MCF 10A (cell line): ENCODE results near the gene RNF31. TPM values are rescaled to one million over a fixed set of nuclear protein-coding genes. Genes with fewer than 3 reads are reported as not detected.

ENCODE experiments used
- BruUV-seq: library from RNA; stranded (reverse); fragments of 400-500 nt; replicated peaks from 2 replicates; lab custom pipeline; 2021; lab: Mats Ljungman, UMichigan
- CTCF ChIA-PET: fragments of 300-600 bp; sonication (Branson Sonifier 250); formaldehyde crosslinking; extraction: SDS; loops from one replicate; lab custom pipeline; 2021; ENCODE audit warnings: antibody characterized with exemption, inconsistent platforms; lab: Yijun Ruan, JAX
- POLR2A ChIA-PET: fragments of 300-600, 350-650 bp; sonication (Branson Sonifier 250); formaldehyde crosslinking; extraction: SDS; loops from one replicate; lab custom pipeline; 2020; ENCODE audit warnings: antibody characterized with exemption, inconsistent platforms; lab: Yijun Ruan, JAX
- DNase-seq: peaks from one replicate; pipeline ENCODE4 v3.0.0-alpha.2; 2018; ENCODE audit not compliant: unreplicated experiment
- H3K27ac Mint-ChIP-seq: one replicate; pipeline ENCODE4 v1.8.0; 2022; ENCODE audit warnings: mild to moderate bottlenecking, low read depth, mixed read lengths; ENCODE audit not compliant: unreplicated experiment
- H3K27me3 Mint-ChIP-seq: one replicate; pipeline ENCODE4 v1.8.0; 2022; ENCODE audit warnings: mixed read lengths; ENCODE audit not compliant: insufficient read depth, unreplicated experiment
- H3K36me3 Mint-ChIP-seq: one replicate; pipeline ENCODE4 v1.8.0; 2022; ENCODE audit warnings: mild to moderate bottlenecking, moderate library complexity, mixed read lengths; ENCODE audit not compliant: insufficient read depth, unreplicated experiment
- H3K4me1 Mint-ChIP-seq: one replicate; pipeline ENCODE4 v1.8.0; 2022; ENCODE audit warnings: mixed read lengths; ENCODE audit not compliant: insufficient read depth, unreplicated experiment
- H3K4me3 Mint-ChIP-seq: one replicate; pipeline ENCODE4 v1.8.0; 2022; ENCODE audit warnings: mild to moderate bottlenecking, moderate library complexity, mixed read lengths; ENCODE audit not compliant: unreplicated experiment
- H3K9me3 Mint-ChIP-seq: one replicate; pipeline ENCODE4 v1.8.0; 2022; ENCODE audit warnings: mixed read lengths; ENCODE audit not compliant: unreplicated experiment
- CTCF ChIP-seq: fragments of 200-600 bp; IDR thresholded peaks from one replicate; pipeline ENCODE4 v1.8.0; 2022; ENCODE audit warnings: antibody characterized with exemption, mild to moderate bottlenecking; ENCODE audit not compliant: unreplicated experiment
- intact Hi-C: fragments of 100-400 bp; cut with micrococcal nuclease; formaldehyde crosslinking; loops from 2 replicates; pipeline ENCODE4 v1.14.1; 2022
- total RNA-seq: library from RNA; stranded (reverse); gene quantifications from 2 replicates; pipeline ENCODE4 v1.2.3, GENCODE V29; 2022

Gene RNF31
- total RNA-seq, 1 experiment from 2014 or later, result 67.4 TPM

DNA sequence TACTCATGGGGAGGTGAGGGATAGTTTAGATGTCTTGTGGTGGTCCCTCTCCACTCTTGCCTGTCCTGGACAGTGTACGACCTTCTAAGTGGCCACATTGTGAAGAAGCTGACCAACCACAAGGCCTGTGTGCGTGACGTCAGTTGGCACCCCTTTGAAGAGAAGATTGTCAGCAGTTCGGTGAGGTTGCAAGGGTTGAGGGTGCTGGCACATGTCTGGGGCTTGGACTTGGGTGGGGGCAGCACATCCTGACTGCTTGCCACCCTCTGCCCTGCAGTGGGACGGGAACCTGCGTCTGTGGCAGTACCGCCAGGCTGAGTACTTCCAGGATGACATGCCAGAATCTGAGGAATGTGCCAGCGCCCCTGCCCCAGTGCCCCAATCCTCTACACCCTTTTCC, 24.4 kb upstream of the RNF31 start:
- Mint-ChIP-seq H3K36me3 (peaks cover 49% of the 10 kb centered on the region), H3K9me3 (no peaks in the 10 kb centered on the region)
- CTCF ChIA-PET, result interaction anchor here (0.5 kb wide), 1 partner anchor 744 kb away, joined by 4 read pairs; no protein-coding TSS in a partner anchor

GRCh38 chr14:24123424-24124417, 23.6 kb upstream of the RNF31 start:
- no peak overlapping the region for H3K27ac Mint-ChIP-seq
- BruUV-seq, result TSS peak; percentile 39
- ChIA-PET CTCF (interaction anchor here (0.5 to 1.2 kb wide), 3 partner anchors 9 to 745 kb away, joined by 3 to 6 read pairs (median 4); partner anchors contain the start of genes DCAF11 and NRL), POLR2A (interaction anchor here (1.6 to 5.4 kb wide), 3 partner anchors 8 to 18 kb away, joined by 8 to 40 read pairs (median 19); partner anchors contain the start of genes DCAF11, EMC9, NRL and PSME1)
- no peak for DNase-seq
- intact Hi-C loops, result no loop called here
- TF ChIP-seq CTCF, result no peak
- no peaks in the 10 kb centered on the region for H3K27me3 Mint-ChIP-seq
- no peaks in the 10 kb centered on the region for H3K4me1 Mint-ChIP-seq
- no peaks in the 10 kb centered on the region for H3K9me3 Mint-ChIP-seq
- no peak overlapping the region for H3K4me3 Mint-ChIP-seq
- H3K36me3 Mint-ChIP-seq, result peaks cover 41% of the 10 kb centered on the region

More for the DNA sequence above, 24.4 kb upstream of the RNF31 start:
- H3K4me3 Mint-ChIP-seq, result no peak overlapping the region
- POLR2A ChIA-PET, result interaction anchor here (1.6 to 4.7 kb wide), 2 partner anchors 13 to 18 kb away, joined by 8 to 19 read pairs; partner anchors contain the start of genes EMC9 and PSME1
- no peak for TF ChIP-seq CTCF
- BruUV-seq, result no TSS peak
- H3K4me1 Mint-ChIP-seq, result no peaks in the 10 kb centered on the region
- no peaks in the 10 kb centered on the region for H3K27me3 Mint-ChIP-seq
- no peak for DNase-seq
- H3K27ac Mint-ChIP-seq, result no peak overlapping the region
- intact Hi-C loops, result no loop called here

DNA sequence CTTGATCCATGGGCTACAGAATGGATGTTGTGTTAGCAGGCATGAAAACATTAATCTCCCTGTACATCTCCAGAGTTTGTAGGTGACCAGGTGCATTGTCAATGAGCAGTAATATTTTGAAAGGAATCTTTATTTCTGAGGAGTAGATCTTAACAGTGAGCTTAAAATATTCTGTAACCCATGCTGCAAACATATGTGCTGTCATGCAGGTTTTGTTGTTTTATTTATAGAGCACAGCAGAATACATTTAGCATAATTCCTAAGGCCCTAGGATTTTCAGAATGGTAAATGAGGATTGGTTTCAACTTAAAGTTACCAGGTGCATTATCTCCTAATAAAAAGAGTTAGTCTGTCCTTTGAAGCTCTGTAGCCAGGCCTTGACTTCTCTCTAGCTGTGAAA, 20.4 kb upstream of the RNF31 start:
- CTCF ChIA-PET, result interaction anchor here (0.9 to 1.2 kb wide), 2 partner anchors 27 to 181 kb away, joined by 3 read pairs; partner anchors contain the start of gene CIDEB
- DNase-seq, result no peak
- Mint-ChIP-seq H3K27me3 (no peaks in the 10 kb centered on the region), H3K9me3 (no peaks in the 10 kb centered on the region), H3K4me1 (peaks cover 4% of the 10 kb centered on the region), H3K36me3 (peaks cover 10% of the 10 kb centered on the region), H3K27ac (no peak overlapping the region), H3K4me3 (no peak overlapping the region)
- TF ChIP-seq CTCF, result no peak
- BruUV-seq, result no TSS peak
- POLR2A ChIA-PET, result interaction anchor here (4.7 to 5.4 kb wide), 2 partner anchors 9 to 11 kb away, joined by 19 to 40 read pairs; partner anchors contain the start of genes DCAF11, NRL and PSME1
- intact Hi-C loops, result no loop called here

- intact Hi-C loops, result no loop called here
- no TSS peak for BruUV-seq
- no peak for DNase-seq
- Mint-ChIP-seq H3K4me1 (peaks cover 11% of the 10 kb centered on the region), H3K27ac (no peak overlapping the region), H3K27me3 (no peaks in the 10 kb centered on the region), H3K9me3 (no peaks in the 10 kb centered on the region), H3K4me3 (no peak overlapping the region), H3K36me3 (peaks cover 5% of the 10 kb centered on the region)
- TF ChIP-seq CTCF, result no peak
- ChIA-PET POLR2A (interaction anchor here (0.7 to 5.4 kb wide), 3 partner anchors 8 to 88 kb away, joined by 3 to 40 read pairs (median 19); partner anchors contain the start of genes DCAF11, MDP1, NRL and PSME1), CTCF (interaction anchor here (0.7 to 1.2 kb wide), 2 partner anchors 17 to 181 kb away, joined by 3 read pairs; partner anchors contain the start of gene CIDEB)
Observed at GRCh38 chr14:24127673-24128072, 19.6 kb upstream of the RNF31 start.
